ENCODE results near the gene PTBP1. TPM values are rescaled to one million over a fixed set of nuclear protein-coding genes. Genes with fewer than 3 reads are reported as not detected.

The PTBP1 gene
- total and polyA plus RNA-seq, 2 of the 13 experiments (the other 11 are each of a cell fraction or from before 2014, with no cell fraction given): 195 to 288 TPM

- H3K36me3 ChIP-seq (replicated peaks in 1 of 2; ENCODE audit: control insufficient read depth in 1 of 2, insufficient read depth in 2 of 2, low read length in 2 of 2): peaks cover 53 to 97% of the 10 kb centered on the region in 2 experiments; a peak in 4 of 5 replicates
- CTCF ChIA-PET (ENCODE audit: low intra/inter-chr PET ratio, low total read pairs): no interaction called here
- TF ChIP-seq BRCA1 (CRISPR knock-in tag; IDR thresholded peaks at IDR 0.05): no peak
- TF ChIP-seq YEATS2 (CRISPR knock-in tag; IDR thresholded peaks at IDR 0.05; ENCODE audit: borderline replicate concordance): no peak
- no peak for TF ChIP-seq ZNF776 (CRISPR knock-in tag; IDR thresholded peaks at IDR 0.05)
- no peak for TF ChIP-seq MEF2D (CRISPR knock-in tag; IDR thresholded peaks at IDR 0.05)
- no peak for TF ChIP-seq TCF7L2 (IDR thresholded peaks at IDR 0.05; ENCODE audit: low read depth, low read length)
- no peak for TF ChIP-seq ZFP1 (CRISPR knock-in tag; IDR thresholded peaks at IDR 0.05)
- peak; percentile 1; the same call in 1 of the 2 replicates for TF ChIP-seq POLR2AphosphoS2 (IDR thresholded peaks at IDR 0.05; ENCODE audit: low read depth, low read length)
- no peak for TF ChIP-seq ESRRA (CRISPR knock-in tag; IDR thresholded peaks at IDR 0.05; ENCODE audit: low read depth)
- no peak for TF ChIP-seq EEA1 (CRISPR knock-in tag; IDR thresholded peaks at IDR 0.05; ENCODE audit: borderline replicate concordance)
- no peak for TF ChIP-seq MATR3 (CRISPR knock-in tag; IDR thresholded peaks at IDR 0.05)
- no peak for TF ChIP-seq ZNF124 (CRISPR knock-in tag; IDR thresholded peaks at IDR 0.05)
- TF ChIP-seq POLR2AphosphoS5 (IDR thresholded peaks at IDR 0.05; ENCODE audit: low read depth, low read length): peak; percentile 8; the same call in 1 of the 2 replicates
- no peak for TF ChIP-seq IRF1 (CRISPR knock-in tag; IDR thresholded peaks at IDR 0.05; ENCODE audit: low read depth)
- no peak for TF ChIP-seq HNRNPL (IDR thresholded peaks at IDR 0.05; ENCODE audit: low read depth, low read length)
- TF ChIP-seq, protein P1, sequence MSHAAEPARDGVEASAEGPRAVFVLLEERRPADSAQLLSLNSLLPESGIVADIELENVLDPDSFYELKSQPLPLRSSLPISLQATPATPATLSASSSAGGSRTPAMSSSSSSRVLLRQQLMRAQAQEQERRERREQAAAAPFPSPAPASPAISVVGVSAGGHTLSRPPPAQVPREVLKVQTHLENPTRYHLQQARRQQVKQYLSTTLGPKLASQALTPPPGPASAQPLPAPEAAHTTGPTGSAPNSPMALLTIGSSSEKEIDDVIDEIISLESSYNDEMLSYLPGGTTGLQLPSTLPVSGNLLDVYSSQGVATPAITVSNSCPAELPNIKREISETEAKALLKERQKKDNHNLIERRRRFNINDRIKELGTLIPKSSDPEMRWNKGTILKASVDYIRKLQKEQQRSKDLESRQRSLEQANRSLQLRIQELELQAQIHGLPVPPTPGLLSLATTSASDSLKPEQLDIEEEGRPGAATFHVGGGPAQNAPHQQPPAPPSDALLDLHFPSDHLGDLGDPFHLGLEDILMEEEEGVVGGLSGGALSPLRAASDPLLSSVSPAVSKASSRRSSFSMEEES (CRISPR knock-in tag; IDR thresholded peaks at IDR 0.05): no peak
- TF ChIP-seq TCF7 (IDR thresholded peaks at IDR 0.05; ENCODE audit: low read depth): no peak
- TF ChIP-seq ZNF326 (CRISPR knock-in tag; IDR thresholded peaks at IDR 0.05; ENCODE audit: borderline replicate concordance): no peak
- no peak for TF ChIP-seq SETDB1 (CRISPR knock-in tag; IDR thresholded peaks at IDR 0.05; ENCODE audit: borderline replicate concordance)
- no peak for TF ChIP-seq MXI1 (IDR thresholded peaks at IDR 0.05; ENCODE audit: borderline replicate concordance, low read depth, low read length)
- TF ChIP-seq ZNF839 (CRISPR knock-in tag; IDR thresholded peaks at IDR 0.05; ENCODE audit: borderline replicate concordance): no peak
- no peak for TF ChIP-seq ZNF574 (CRISPR knock-in tag; IDR thresholded peaks at IDR 0.05)
These were observed 8.6 kb downstream of the PTBP1 start for GRCh38 chr19:805600-806550.

More at GRCh38 chr19:805600-806550, 8.6 kb downstream of the PTBP1 start:
- Histone ChIP-seq H3K27ac (ENCODE audit: extremely low read length, insufficient read depth, low read length) (no peak overlapping the region), H3K27me3 (ENCODE audit: control insufficient read depth in 1 of 2, insufficient read depth in 2 of 2, low read length in 2 of 2) (no peaks in the 10 kb centered on the region), H3K79me2 (ENCODE audit: insufficient read depth, low read length) (peaks cover 66% of the 10 kb centered on the region), H2AFZ (ENCODE audit: low read length) (no peak overlapping the region), H3K9ac (ENCODE audit: insufficient read depth, low read depth, low read length) (no peak overlapping the region), H3K4me1 (ENCODE audit: insufficient read depth, low read length) (peaks cover 18% of the 10 kb centered on the region), H3K4me2 (ENCODE audit: low read depth, low read length) (no peak overlapping the region), H3K4me3 (replicated peaks in 1 of 3; ENCODE audit: insufficient read depth in 1 of 3, low read depth in 2 of 3, low read length in 3 of 3) (no peak overlapping the region), H3K9me3 (ENCODE audit: low read length) (no peaks in the 10 kb centered on the region), H4K20me1 (ENCODE audit: insufficient read depth, low read length) (peaks cover 85% of the 10 kb centered on the region)
- ATAC-seq: peak; percentile 14
- no peak for FAIRE-seq
- 97% methylated on average over 65 of the region's 93 CpGs for WGBS (ENCODE audit: low lambda C conversion rate)
- POLR2A ChIA-PET: no interaction called here
- in situ Hi-C loops (cut with HindIII; ENCODE audit: extremely low pct_ligation_motif_present, low pct_unique_long_range_greater_than_20kb) (no loop called here), intact Hi-C loops (cut with micrococcal nuclease; ENCODE audit: unreplicated experiment) (no loop called here)
- DNase-seq (ENCODE audit: low spot score): no peak
- BruUV-seq (replicated peaks): no TSS peak
